AG04450 (cell line): ENCODE results near the gene MOG. TPM values are rescaled to one million over a fixed set of nuclear protein-coding genes. Genes with fewer than 3 reads are reported as not detected.
"Not testable (repeated sequence)": the region's sequence is repeated elsewhere in the genome, so short reads cannot be mapped to it uniquely, and the experiment has no call there.

ENCODE experiments used
- CTCF ChIA-PET: fragments of 300-600, 350-600 bp; formaldehyde crosslinking; extraction: SDS; loops from one replicate; lab custom pipeline; 2022; ENCODE audit warnings: antibody characterized with exemption, inconsistent platforms; lab: Charles Lee
- POLR2A ChIA-PET: fragments of 350-600 bp; formaldehyde crosslinking; extraction: SDS; loops from one replicate; lab custom pipeline; 2021; ENCODE audit warnings: antibody characterized with exemption, inconsistent platforms; lab: Yijun Ruan, JAX
- DNase-seq: peaks from one replicate; pipeline ENCODE4 v3.0.0-alpha.2; 2011; ENCODE audit warnings: low read depth, low spot score
- H3K27ac ChIP-seq: one replicate; pipeline ENCODE4 v1.5.1; 2012; ENCODE audit warnings: low read depth, low read length, control low read depth
- H3K27me3 ChIP-seq: one replicate; pipeline ENCODE4 v1.6.0; 2012; ENCODE audit warnings: low read length; ENCODE audit not compliant: control insufficient read depth, insufficient read depth
- H3K4me3 ChIP-seq: 2 replicates; pipeline ENCODE4 v1.5.1; 2011; ENCODE audit warnings: mild to moderate bottlenecking, low read depth, low read length, control low read depth
- H3K9me3 ChIP-seq: 2 replicates; pipeline ENCODE4 v1.5.1; 2012; ENCODE audit warnings: low read length; ENCODE audit not compliant: control insufficient read depth, insufficient read depth
- CTCF ChIP-seq: IDR thresholded peaks from 2 replicates; pipeline ENCODE4 v1.5.1; 2011; ENCODE audit warnings: low read depth, low read length, control low read depth, inconsistent platforms
- polyA plus RNA-seq: library from polyadenylated mRNA; depleted of rRNA; stranded (reverse); fragments of >200 nt; gene quantifications from 2 replicates; pipeline ENCODE4 v1.2.3, GENCODE V29; 2011

Gene MOG
- polyA plus RNA-seq, 1 experiment: not detected

- POLR2A ChIA-PET: no interaction called here
- H3K9me3 ChIP-seq: no peaks in the 10 kb centered on the region
- peaks cover 8% of the 10 kb centered on the region for H3K27me3 ChIP-seq
- no peak for TF ChIP-seq CTCF
- H3K4me3 ChIP-seq: no peak overlapping the region
- no peak for DNase-seq
- CTCF ChIA-PET: interaction anchor here (0.8 to 7.6 kb wide), 3 partner anchors 14 to 21 kb away, joined by 3 to 185 read pairs (median 6); no protein-coding TSS in a partner anchor
- H3K27ac ChIP-seq: no peak overlapping the region
These were observed 9.3 kb downstream of the MOG start for GRCh38 chr6:29665942-29666825.

GRCh38 chr6:29666826-29667130, 9.9 kb downstream of the MOG start:
- CTCF ChIA-PET: interaction anchor here (0.8 to 7.6 kb wide), 3 partner anchors 14 to 22 kb away, joined by 3 to 185 read pairs (median 6); no protein-coding TSS in a partner anchor
- H3K4me3 ChIP-seq: no peak overlapping the region
- no peak for TF ChIP-seq CTCF
- DNase-seq: no peak
- H3K9me3 ChIP-seq: no peaks in the 10 kb centered on the region
- H3K27me3 ChIP-seq: peaks cover 8% of the 10 kb centered on the region
- POLR2A ChIA-PET: no interaction called here
- no peak overlapping the region for H3K27ac ChIP-seq

- Histone ChIP-seq H3K27me3 (peaks cover 8% of the 10 kb centered on the region), H3K4me3 (no peak overlapping the region), H3K27ac (no peak overlapping the region), H3K9me3 (no peaks in the 10 kb centered on the region)
- CTCF ChIA-PET: interaction anchor here (0.8 to 7.6 kb wide), 3 partner anchors 15 to 22 kb away, joined by 3 to 185 read pairs (median 6); no protein-coding TSS in a partner anchor
- DNase-seq: no peak
- no peak for TF ChIP-seq CTCF
- POLR2A ChIA-PET: no interaction called here
These were observed 10.3 kb downstream of the MOG start for GRCh38 chr6:29667158-29667557.

GRCh38 chr6:29671026-29671425, 14.1 kb downstream of the MOG start:
- POLR2A ChIA-PET: no interaction called here
- no peak for DNase-seq
- peaks cover 7% of the 10 kb centered on the region for H3K27me3 ChIP-seq
- TF ChIP-seq CTCF: no peak
- H3K9me3 ChIP-seq: no peaks in the 10 kb centered on the region
- H3K27ac ChIP-seq: no peak overlapping the region
- no peak overlapping the region for H3K4me3 ChIP-seq
- CTCF ChIA-PET: interaction anchor here (0.9 to 1.8 kb wide), 2 partner anchors 18 to 26 kb away, joined by 4 to 6 read pairs; no protein-coding TSS in a partner anchor

- H3K9me3 ChIP-seq, POLR2A ChIA-PET, H3K4me3 ChIP-seq, H3K27me3 ChIP-seq, H3K27ac ChIP-seq, DNase-seq: not testable (repeated sequence)
- CTCF ChIA-PET: interaction anchor here (1.8 to 2.6 kb wide), 2 partner anchors 19 to 24 kb away, joined by 4 to 22 read pairs; no protein-coding TSS in a partner anchor
These were observed 15.2 kb downstream of the MOG start for GRCh38 chr6:29672116-29672515.
